Hematopoietic multipotent progenitor cell treated with erythropoietin and hydrocortisone succinate and interleukin-3 and kit ligand, for 17 days (in vitro differentiated cells): ENCODE data around the gene DNAJC12.
A peak's percentile ranks its signal among the peaks of the same experiment; 100 is the strongest.
"Not testable (repeated sequence)": the region's sequence is repeated elsewhere in the genome, so short reads cannot be mapped to it uniquely, and the experiment has no call there.

Experiments
- DNase-seq: peaks from one replicate; pipeline ENCODE4 v3.0.0-alpha.2; 2015; ENCODE audit warnings: low spot score

Gene DNAJC12

DNA sequence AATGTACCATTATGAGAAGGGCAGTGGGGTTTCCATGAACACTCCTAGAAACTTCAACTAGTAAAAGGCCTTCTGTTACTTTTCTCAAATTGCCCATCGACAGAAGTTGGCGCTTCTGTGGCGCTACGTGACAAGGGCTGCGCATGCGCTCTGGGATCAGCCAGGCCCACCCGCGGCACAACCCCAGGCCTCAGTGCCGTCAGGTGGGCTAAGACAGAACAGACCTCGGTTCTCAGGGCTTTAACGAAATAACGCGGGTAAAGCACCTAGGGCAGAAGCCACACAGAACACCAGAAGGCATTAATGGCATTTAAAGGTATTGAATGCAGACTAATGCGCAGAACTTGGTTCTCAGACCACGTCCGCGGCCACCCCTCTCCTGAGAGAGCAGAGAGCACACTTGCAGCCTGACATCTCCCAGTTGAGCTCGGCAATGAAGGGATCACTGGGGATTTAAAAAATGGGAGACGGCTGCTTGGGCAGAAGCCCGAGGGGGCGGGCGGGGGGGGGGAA lies 74.4 kb downstream of the DNAJC12 start:
- DNase-seq, result peak; percentile 58

DNA sequence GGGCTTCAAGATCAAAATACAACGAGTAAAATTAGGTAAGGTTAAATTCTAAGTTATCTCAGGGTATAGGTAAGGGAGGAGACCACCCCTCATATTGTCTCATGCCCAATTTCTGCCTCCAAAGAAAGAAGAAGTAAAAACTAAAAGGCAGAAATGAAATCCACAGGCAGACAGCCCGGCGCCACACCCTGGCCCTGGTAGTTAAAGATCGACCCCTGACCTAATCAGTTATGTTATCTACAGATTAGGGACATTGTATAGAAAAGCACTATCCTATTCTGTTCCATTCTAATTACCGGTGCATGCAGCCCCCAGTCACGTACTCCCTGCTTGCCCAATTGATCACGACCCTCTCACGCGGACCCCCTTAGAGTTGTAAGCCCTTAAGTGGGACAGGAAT lies 75.4 kb downstream of the DNAJC12 start:
- not testable (repeated sequence) for DNase-seq

DNA sequence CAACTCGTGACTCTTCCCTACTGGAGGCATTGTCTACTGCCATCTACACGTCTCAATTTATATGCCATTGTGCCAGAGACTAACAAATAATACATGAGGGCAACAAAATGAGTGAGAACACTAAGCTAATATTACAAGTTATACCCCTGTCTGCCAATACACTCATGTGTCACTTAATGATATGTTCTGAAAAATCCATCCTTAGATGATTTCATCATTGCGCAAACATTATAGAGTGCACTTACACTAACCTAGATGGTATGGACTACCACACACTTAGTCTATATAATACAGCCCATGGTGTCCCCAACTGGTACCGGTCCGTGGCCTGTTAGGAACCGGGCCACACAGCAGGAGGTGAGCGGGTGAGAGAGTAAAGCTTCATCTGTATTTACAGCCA lies 77.7 kb downstream of the DNAJC12 start:
- DNase-seq, result no peak
